ENCODE data around the gene MUC13. TPM values are rescaled to one million over a fixed set of nuclear protein-coding genes. Genes with fewer than 3 reads are reported as not detected.

The MUC13 gene
- total and polyA plus RNA-seq, 2 experiments from 2014 or later = 84.4 to 297 TPM

DNA sequence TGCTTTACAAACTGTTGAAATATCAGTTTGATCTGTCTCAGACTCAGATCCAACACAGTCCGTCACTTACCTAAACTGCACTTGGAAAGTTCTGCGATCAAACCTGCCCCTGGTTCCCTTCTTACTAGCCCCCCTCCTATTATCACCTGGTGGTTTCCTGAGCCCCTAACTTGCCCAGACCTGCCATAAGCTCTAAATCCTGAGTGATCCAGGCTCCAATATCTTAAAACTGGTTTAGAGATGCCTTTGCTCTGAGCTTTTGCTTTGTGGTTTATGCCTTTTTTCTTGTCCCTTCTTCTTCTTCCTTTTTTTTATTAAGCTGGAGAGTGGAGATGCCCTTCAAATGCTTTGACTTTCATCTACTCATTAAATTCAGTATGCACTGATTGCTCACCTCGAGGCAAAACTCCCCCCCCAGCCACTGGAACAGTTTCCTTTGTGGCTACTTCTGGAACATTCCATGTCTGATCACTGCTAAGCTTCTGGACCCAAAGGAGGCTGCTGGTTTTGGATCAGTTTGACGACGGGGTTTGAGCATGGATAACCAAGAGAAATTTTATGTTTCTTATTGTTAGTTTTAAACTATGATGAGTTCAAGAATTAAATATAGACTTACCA is 43.9 kb downstream of the MUC13 start:
- no peaks in the 10 kb centered on the region for H3K9me2 ChIP-seq (replicated peaks; ENCODE audit: insufficient read depth)
- 78% methylated on average over 5 of the region's 5 CpGs for WGBS (ENCODE audit: low lambda C conversion rate, missing lambda C conversion rate)
- no peak overlapping the region for H3K4me3 ChIP-seq
- H4K20me1 ChIP-seq (ENCODE audit: insufficient read depth, poor library complexity, severe bottlenecking) = no peaks in the 10 kb centered on the region
- H3K36me3 ChIP-seq (replicated peaks; ENCODE audit: insufficient read depth, low read depth) = no peaks in the 10 kb centered on the region
- H2AFZ ChIP-seq = no peak overlapping the region
- H3K27ac ChIP-seq = no peak overlapping the region
- H3K4me2 ChIP-seq = no peak overlapping the region
- H3K79me2 ChIP-seq = peaks cover under 1% of the 10 kb centered on the region
- no peaks in the 10 kb centered on the region for H3K27me3 ChIP-seq
- DNase-seq (ENCODE audit: low spot score) = no peak
- no peaks in the 10 kb centered on the region for H3K9me3 ChIP-seq (ENCODE audit: low read depth)
- no peak for TF ChIP-seq EZH2phosphoT487 (IDR thresholded peaks at IDR 0.05; ENCODE audit: low read depth, severe bottlenecking, unreplicated experiment)
- TF ChIP-seq, protein P1, sequence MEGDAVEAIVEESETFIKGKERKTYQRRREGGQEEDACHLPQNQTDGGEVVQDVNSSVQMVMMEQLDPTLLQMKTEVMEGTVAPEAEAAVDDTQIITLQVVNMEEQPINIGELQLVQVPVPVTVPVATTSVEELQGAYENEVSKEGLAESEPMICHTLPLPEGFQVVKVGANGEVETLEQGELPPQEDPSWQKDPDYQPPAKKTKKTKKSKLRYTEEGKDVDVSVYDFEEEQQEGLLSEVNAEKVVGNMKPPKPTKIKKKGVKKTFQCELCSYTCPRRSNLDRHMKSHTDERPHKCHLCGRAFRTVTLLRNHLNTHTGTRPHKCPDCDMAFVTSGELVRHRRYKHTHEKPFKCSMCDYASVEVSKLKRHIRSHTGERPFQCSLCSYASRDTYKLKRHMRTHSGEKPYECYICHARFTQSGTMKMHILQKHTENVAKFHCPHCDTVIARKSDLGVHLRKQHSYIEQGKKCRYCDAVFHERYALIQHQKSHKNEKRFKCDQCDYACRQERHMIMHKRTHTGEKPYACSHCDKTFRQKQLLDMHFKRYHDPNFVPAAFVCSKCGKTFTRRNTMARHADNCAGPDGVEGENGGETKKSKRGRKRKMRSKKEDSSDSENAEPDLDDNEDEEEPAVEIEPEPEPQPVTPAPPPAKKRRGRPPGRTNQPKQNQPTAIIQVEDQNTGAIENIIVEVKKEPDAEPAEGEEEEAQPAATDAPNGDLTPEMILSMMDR (IDR thresholded peaks at IDR 0.05; ENCODE audit: poor library complexity) = no peak
- no peak for TF ChIP-seq EZH2 (IDR thresholded peaks at IDR 0.05; ENCODE audit: borderline replicate concordance)
- no peaks in the 10 kb centered on the region for H3K4me1 ChIP-seq (ENCODE audit: insufficient read depth)

DNA sequence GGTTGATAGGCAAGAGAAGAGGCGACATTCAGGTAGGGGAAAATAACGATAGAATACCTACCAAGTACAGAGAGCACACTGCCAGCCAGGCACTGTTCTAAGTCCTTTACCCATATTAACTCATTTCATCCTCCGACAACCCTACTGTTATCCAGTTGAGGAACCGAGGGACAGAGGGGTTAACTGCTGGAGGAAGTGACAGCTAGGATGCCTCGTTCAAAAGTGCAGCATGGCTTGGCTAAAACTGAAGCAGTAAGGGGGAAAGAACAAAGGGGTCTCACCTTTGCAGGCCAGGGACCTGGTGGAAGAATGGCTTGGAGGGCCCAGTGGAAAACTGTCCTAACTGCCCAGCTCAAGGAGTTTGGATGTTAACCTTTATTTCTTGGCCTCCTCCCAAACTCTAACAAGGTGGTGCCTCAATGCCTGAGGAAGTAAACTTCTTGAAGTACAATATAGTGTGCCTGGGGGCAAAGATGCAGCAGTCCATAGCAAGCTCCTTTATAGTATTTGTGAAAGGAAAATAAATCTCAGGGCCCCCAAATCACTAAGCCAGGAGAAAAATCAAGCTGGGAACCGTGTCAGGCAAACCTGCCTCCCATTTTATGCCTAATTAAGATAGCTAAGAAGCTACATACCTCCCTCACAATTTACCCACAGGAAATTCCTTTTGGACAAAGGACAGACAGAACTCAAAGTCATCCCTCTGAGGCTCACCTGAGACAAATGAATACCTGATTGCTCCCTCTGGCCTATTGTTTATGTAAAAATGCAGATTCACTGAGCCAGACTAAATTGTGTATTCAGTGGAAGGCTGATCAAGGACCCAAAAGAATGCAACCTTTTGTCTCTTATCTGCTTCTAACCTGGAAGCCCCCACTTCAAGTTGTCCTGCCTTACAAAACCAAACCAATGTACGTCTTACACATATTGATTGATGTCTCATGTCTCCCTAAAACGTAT is 45.8 kb downstream of the MUC13 start:
- 68% methylated on average over 8 of the region's 8 CpGs for WGBS (ENCODE audit: low lambda C conversion rate, missing lambda C conversion rate)
- Histone ChIP-seq H3K9me2 (replicated peaks; ENCODE audit: insufficient read depth) (no peaks in the 10 kb centered on the region), H2AFZ (no peak overlapping the region), H3K36me3 (replicated peaks; ENCODE audit: insufficient read depth, low read depth) (no peaks in the 10 kb centered on the region), H4K20me1 (ENCODE audit: insufficient read depth, poor library complexity, severe bottlenecking) (no peaks in the 10 kb centered on the region), H3K27ac (no peak overlapping the region), H3K4me2 (no peak overlapping the region), H3K9me3 (ENCODE audit: low read depth) (no peaks in the 10 kb centered on the region), H3K27me3 (no peaks in the 10 kb centered on the region), H3K79me2 (peaks cover 20% of the 10 kb centered on the region), H3K4me3 (no peak overlapping the region), H3K4me1 (ENCODE audit: insufficient read depth) (peaks cover 14% of the 10 kb centered on the region)
- DNase-seq (ENCODE audit: low spot score) = no peak
- TF ChIP-seq, protein P1 (IDR thresholded peaks at IDR 0.05; ENCODE audit: poor library complexity) = no peak
- no peak for TF ChIP-seq EZH2phosphoT487 (IDR thresholded peaks at IDR 0.05; ENCODE audit: low read depth, severe bottlenecking, unreplicated experiment)
- TF ChIP-seq EZH2 (IDR thresholded peaks at IDR 0.05; ENCODE audit: borderline replicate concordance) = no peak

DNA sequence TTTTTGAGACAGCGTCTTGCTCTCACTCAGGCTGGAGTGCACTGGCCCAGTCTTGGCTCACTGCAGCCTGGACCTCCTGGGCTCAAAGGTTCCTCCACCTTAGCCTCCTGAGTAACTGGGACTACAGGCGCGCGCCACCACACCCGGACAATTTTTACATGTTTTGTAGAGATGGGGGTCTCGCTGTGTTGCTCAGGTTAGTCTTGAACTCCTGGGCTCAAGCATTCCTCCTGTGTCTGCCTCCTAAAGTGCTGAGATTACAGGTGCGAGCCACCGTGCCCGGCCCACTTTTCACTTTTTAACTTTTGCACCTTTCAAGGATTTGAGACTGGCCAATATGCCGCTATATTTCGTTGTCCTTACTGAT is 46.6 kb downstream of the MUC13 start:
- Histone ChIP-seq H3K9me3 (ENCODE audit: low read depth) (no peaks in the 10 kb centered on the region), H3K27ac (peak overlapping the region; percentile 98), H3K9me2 (replicated peaks; ENCODE audit: insufficient read depth) (no peaks in the 10 kb centered on the region), H3K79me2 (peaks cover 28% of the 10 kb centered on the region), H2AFZ (peak overlapping the region; percentile 94), H3K27me3 (no peaks in the 10 kb centered on the region), H3K4me3 (no peak overlapping the region), H3K4me2 (peak overlapping the region; percentile 94), H3K36me3 (replicated peaks; ENCODE audit: insufficient read depth, low read depth) (no peaks in the 10 kb centered on the region), H4K20me1 (ENCODE audit: insufficient read depth, poor library complexity, severe bottlenecking) (no peaks in the 10 kb centered on the region), H3K4me1 (ENCODE audit: insufficient read depth) (peaks cover 22% of the 10 kb centered on the region)
- 90% methylated on average over 10 of the region's 11 CpGs for WGBS (ENCODE audit: low lambda C conversion rate, missing lambda C conversion rate)
- TF ChIP-seq, protein P1 (IDR thresholded peaks at IDR 0.05; ENCODE audit: poor library complexity) = no peak
- TF ChIP-seq EZH2phosphoT487 (IDR thresholded peaks at IDR 0.05; ENCODE audit: low read depth, severe bottlenecking, unreplicated experiment) (no peak), EZH2 (IDR thresholded peaks at IDR 0.05; ENCODE audit: borderline replicate concordance) (no peak)
- DNase-seq (ENCODE audit: low spot score) = no peak

Data from hepatocyte (in vitro differentiated cells).